ENCODE data around the gene EFNA1.
A peak's percentile ranks its signal among the peaks of the same experiment; 100 is the strongest.
"Not testable (repeated sequence)": the region's sequence is repeated elsewhere in the genome, so short reads cannot be mapped to it uniquely, and the experiment has no call there.

Gene EFNA1

DNA sequence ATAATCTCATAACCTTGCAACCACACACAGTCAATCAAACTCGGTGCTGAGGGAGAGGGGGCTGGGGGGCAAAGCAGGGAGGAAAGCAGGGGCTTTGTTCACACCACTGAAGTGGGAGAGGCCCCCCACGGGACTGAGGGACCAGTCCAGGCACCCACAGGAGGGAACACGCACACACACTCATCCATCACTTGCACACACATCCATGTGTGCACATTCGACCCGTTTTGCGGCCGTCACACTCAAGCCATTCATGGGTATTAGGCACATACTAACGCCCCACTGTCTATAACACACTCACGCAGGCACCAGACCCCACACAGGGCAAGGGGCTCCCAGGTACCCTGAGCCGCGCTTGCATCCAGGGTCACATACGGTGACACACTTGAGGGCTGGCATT is 35.0 kb upstream of the EFNA1 start:
- no peak for DNase-seq

DNA sequence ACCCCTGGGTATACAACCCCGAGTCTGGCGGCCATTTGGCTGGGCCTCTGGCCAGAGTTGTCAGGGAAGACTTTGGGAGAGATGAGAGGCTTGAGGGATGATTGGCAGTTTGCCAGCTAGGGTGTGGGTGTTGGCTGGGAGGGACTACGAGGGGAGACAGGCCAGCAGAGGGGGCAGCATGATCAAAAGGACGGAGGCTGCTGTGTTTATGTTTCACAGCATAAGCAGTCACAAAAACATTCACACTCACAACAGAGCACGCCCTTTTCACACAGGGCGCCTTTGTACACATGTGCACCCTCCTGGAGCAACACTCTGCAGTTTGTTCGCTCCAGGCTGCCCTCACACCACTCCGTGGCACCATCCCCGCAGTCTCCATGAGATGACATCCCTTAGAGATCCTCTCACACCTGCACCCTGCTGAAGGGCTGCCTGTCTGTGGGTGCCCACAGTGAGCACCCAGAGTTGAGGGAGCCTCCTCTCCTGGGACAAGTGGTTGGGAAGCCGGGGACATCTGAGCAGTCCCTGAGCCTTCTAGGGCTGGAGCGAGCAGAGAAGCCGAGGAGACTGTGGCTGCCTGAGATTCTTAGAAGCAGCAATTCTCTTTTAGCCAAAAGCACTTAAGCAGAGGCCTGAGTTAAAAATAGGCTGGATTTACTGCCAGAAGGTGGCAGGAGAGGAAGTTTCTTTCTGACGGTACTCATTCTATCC is 33.6 kb upstream of the EFNA1 start:
- DNase-seq = peak; percentile 34

DNA sequence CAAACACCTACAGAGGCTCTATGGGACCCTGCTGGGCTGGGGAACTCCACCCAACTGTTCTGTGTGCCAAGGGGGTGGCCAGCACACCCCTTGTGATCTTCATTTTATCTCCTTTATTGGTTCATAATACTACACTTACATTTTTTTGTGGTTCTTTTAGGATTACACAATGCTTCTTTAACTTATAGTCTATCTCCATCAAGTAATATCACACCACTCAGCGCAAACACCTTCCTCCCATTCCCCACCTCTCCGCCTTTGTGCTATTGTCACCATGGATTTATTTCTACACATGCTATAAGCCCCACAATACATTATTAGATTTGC is 33.1 kb upstream of the EFNA1 start:
- no peak for DNase-seq

DNA sequence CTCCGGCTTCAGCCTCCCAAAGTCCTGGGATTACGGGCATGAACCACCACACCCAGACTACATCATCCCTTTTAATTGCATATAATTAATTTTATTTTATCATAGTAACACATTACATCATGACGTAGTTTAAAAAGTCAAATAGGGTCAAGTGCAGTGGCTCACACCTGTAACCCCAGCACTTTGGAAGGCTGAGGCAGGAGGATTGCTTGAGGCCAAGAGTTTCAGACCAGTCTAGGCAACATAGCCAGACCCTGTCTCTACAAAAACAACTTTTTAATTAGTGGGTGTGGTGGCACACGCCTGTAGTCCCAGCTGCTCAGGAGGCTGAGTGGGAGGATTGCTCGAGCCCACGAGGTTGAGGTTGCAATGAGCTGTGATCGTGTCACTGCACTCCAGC is 28.3 kb upstream of the EFNA1 start:
- no peak for DNase-seq

DNA sequence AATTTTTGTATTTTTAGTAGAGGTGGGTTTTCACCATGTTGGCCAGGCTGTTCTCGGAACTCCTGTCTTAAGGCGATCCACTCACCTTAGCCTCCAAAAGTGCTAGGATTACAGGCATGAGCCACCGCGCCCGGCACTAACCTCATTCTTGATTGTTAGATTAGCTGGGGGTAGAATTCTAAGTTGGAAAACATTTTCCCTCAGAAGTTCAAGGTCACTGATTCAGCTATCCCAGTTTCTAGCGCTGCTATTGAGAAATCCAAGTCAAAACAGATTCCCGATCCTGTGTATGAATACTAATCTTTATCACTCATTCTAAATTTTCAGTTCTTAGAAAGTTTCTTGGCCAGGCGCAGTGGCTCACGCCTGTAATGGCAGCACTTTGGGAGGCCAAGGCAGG is 24.4 kb upstream of the EFNA1 start:
- DNase-seq = no peak

DNA sequence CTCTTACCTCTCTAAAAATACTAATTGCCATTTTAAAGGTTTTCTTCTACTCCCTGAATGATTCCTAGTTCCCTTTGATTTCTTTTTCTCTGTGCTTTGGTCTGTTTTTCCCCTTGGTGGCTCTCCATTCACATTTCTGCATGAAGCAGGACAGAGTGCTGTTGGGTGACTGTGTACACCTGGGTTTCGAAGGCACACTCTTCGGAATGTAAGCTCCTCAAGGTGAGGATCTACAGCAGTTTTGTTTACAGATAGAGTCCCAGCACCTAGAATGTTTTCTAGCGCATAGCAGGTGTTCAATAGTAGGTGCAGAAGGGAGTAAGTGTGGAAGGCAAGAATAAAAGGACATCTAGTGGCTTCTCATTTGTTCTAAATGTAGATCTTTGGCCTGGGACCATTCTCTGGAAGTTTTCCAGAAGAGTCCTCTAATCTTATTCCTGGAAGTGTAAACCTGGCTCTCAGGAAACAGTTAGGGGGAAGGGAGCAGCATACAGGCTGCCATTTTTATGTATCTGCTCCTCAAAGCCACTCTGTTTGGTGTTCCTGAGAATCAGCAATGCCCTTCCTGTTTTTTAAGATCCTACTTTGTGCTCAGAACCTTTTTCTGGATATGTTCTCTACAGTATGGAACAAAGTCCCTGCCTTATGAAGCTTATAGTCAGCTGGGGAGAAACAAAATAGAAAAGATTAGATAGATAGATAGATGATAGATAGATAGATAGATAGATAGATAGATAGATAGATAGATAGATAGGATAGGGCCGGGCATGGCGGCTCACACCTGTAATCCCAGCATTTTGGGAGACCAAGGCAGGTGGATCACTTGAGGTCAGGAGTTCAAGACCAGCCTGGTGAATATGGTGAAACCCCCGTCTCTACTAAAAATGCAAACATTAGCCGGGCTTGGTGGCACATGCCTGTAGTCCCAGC is 22.8 kb upstream of the EFNA1 start:
- no peak for DNase-seq

DNA sequence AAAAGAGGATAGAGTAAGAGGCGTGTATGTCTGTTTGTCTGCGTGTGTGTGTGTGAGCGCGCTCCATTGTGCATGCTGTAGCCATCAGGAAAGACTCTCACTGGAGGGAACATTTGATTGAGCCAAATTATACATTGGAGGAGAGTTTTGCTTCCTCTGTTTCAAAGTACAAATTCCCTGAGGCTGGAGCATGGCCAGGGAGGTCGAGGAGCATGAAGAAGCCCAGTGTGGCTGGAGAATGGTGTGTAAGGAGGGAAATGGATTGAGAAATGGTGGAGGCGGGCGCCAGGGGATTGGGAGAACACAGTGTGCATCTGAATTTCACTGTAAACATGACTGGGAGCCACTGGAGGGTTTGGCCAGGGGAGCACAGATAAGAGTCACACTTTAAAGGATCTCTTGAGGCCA is 22.1 kb upstream of the EFNA1 start:
- no peak for DNase-seq

DNA sequence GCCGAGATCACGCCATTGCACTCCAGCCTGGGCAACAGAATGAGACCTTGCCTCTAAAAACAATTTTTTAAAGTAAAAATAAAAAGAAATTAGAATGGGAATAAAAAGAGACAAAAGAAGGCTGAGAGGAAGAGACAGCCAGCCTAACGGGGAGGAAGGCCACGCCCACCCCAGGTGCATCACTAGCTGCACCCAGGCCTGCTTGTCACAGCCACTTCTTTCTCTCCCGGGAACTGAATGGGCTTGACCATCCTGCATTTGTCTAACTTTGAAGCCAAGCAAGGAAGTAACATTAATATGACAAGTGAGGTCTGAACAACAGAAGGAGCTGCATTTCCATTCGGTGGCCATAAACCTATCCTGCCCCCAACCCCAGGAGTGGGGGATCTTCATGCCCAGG is 20.8 kb upstream of the EFNA1 start:
- DNase-seq = no peak

DNA sequence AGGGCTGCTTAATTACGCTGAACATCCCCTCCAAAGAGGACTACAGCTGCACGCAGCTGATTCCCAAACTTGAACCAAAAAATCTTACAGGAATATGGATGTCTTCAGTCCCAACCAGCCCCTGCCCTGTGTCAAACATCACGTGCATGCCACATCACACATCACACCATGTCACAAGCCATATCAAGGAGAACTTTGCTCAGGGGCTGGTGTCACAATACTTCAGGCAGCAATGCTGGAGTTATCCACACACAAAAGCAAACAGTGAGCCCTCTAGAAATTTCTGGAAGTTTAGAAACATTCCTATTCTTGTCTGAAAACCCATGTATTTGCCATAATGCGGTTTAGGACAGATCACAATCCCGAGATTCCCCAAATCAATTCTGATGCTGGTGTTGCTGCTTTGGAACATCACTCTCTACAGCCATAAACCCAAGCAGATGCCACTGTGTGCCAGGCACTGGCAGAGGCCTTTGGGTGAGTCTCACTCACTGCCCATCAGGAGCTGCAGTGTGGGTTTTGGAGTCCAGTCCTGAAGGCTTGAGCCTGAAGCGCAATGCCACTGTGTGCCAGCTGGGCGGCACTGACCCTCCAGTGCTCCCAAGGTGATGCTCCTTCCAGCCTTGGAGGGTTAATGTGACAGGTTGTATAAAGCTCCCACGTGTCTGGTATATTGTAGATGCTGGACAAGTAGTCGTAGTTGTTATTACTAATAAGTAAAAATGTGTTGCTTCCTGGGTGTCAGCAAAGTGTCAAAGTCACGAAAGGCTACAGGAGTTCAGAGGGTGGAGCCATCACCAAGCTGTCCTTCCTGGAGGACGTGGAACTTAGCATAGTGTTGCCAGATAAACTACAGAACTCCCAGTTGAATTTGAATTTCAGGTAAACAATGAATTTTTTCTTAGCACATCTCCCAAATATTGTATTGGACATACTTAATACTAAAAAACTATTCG is 20.1 kb upstream of the EFNA1 start:
- DNase-seq = no peak

DNA sequence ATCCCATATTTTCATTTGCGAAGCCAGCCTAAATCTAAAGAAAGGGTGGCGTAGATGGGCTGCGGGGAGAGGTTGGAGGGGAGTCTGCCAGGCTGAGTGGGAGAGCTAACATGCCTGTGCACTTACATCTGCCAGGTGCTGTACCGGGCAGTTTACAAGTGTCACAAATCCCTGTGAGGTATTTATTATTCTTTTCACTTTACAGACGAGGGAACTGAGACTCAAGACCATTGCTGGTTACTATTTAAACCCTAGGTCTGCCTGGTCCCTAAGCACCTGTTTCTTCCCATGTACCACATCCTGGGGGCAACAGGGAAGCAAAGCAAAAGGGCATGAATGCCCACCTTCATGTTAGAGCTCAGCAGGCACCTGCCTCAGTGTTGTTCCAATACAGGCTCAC is 19.4 kb upstream of the EFNA1 start:
- DNase-seq = no peak

DNA sequence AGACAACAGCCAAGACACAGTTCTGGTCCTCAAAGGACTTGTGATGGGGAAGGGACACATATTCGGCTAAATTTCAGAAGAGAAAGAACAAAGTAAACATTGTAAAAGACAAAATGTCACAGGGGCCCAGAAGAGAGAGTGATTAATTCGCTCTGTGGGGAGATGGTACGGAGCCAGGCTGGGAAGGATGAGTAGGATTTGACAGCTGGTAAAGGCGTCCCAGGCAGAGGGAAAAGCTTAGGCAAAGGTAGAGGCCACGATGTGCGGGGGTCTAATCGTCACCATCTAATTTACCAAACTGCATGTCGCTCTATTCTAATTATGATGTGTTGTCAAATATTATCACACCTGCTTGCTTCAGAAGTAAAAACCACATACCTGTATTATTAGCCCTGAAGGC is 17.3 kb upstream of the EFNA1 start:
- no peak for DNase-seq

DNA sequence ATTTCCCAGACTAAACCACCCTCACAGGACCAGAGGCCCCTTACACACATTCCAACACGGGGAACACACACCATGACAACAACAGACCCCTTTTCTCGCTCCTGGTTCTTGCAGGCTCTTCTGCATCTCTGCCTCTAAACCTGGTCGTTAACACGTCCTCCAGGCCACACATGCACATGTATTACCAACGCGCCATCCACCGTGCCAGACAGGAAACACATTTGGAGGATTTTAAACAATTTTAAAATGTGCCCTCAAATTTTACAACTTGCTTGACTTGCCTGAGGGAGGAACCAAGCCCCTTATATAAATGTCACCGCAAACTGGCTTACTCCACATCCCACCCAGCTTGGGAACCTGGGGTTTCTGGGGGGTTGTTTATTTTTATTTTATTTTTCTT is 16.9 kb upstream of the EFNA1 start:
- no peak for DNase-seq

DNA sequence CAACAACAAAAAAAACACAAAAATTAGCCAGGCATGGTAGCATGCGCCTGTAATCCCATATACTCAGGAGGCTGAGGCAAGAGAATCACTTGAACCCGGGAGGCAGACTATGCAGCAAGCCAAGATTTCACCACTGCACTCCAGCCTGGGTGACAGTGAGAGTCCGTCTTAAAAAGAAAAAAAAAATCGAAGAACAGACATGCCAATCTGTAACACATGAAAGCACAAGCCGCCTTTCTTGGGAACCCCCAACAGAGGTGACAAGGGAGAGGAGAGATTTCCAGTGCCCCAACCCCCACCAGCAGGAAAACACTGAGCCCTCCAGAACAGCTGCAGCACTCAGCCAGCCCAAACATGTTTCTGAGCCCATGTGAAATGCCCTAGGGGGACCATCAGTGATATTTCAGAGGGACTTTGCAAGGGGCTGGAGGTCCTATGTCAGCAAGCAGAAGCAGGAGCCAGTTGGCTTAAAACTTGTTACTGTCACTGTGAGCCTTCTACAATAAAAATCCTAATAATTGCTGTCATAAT is 14.2 kb upstream of the EFNA1 start:
- no peak for DNase-seq

DNA sequence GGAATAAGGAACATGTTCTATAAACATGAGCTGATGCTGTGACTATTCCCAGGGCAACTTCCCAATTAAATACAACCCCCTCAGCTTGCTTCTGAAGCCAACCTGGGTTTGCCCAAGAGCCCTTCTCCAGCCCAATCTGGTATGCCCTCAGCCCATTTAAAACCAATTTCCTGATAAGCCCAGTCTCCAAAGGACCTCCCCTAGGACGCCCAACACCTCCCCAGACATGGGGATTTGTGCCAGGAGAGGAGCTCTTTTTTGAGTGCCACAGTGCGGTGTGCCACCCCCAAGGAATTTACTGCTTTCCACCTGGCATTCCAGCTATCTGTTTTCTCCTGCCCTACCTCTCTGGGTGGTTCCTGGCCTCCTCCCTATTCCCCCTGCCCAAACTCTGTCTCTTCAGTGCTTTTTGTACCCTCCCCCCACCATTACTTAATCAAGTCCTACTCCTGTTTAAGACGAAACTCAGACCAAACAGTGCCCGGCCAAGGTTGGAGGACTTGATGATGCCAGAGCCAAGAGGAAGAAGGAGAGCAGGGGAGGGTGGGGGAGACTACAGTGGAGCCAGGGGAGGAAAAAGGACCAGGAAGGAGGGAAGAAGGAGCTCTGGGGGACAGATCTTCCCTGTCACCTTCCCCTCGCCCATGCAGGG is 11.4 kb upstream of the EFNA1 start:
- no peak for DNase-seq

DNA sequence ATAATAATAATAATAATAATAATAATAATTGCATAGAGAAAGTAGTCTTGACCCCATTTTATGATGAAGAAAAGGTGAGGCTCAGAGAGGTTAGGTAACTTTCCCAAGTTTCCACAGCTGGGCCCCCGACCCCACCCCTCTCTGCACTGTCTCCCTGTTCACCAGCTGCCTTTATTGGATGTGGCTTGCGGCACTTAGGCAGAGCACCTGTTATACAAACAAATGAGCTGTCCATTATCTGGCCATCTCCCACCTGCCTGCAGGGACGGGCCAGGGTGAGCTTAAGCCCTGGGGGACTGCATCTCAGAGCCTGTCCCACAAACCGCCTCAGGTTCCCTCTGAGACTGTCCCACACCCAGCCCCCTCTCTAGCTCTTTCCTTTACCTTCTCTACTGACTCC is 10.1 kb upstream of the EFNA1 start:
- DNase-seq = no peak

DNA sequence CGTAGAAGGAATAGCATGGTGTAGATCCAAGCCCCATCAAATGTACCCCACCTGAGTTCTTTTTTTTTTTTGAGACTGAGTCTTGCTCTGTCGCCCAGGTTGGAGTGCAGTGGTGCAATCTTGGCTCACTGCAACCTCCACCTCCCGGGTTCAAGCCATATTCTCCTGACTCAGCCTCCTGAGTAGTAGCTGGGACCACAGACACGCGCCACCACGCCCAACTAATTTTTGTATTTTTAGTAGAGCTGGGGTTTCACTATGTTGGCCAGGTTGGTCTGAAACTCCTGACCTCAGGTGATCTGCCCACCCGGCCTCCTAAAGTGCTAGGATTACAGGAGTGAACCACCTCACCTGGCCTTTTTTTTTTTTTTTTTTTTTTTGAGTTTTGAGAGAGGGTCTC is 9.6 kb upstream of the EFNA1 start:
- DNase-seq = not testable (repeated sequence)

DNA sequence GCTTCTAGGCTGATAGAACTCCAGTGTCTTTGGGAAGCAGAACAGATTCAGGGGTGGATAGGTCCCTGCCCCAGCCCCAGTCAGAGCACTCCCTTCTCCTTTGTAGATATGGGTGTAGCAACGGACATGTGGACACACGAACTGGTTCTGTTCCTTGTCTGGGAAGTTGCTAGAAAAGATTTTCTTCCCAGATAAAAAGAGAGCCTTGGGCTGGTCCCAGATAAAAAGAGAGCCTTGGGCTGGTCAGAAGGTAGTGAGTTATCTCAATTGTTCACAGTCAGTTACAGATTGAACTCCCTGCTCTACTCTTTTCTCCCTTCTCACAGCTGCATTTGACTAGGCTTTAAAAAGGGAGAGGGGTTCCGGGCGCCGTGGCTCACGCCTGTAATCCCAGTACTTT is 7.4 kb upstream of the EFNA1 start:
- no peak for DNase-seq

DNA sequence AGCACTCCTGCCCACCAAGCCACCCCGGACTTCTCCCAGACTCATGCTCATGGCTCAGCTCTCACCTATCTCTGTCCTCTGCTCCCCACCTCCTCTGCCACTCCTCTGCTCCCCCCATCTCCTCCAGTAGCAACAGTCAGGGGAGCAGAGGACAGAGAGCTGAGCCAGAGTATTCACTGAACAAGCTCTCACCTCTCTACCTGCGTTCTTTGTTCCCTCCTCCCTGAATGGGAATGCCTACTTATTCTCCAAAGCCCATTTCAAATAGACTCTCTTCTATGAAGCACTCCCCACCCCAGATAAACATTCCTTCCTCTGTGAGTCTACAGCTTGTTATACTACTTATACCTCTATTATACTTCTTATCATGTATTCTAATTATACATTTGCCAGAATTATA is 6.4 kb upstream of the EFNA1 start:
- no peak for DNase-seq

DNA sequence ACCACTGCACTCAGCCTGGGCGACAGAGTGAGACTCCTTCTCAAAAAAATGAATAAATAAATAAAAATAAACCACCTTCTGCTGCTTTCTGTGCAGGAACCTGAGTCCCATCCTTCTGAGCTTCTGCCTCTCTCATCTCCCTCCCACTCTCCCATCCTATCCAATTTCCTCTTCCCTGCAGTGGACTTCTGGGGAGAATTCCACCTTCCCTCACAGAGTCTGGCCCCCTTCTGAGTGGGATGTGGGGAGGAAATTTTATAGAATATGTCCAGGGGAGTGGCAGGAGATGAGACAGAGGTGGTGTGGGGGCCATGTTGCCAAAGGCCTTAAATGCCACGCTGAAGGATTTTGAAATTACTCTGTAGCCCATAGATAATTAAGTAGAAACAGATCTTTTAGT is 5.4 kb upstream of the EFNA1 start:
- DNase-seq = no peak

DNA sequence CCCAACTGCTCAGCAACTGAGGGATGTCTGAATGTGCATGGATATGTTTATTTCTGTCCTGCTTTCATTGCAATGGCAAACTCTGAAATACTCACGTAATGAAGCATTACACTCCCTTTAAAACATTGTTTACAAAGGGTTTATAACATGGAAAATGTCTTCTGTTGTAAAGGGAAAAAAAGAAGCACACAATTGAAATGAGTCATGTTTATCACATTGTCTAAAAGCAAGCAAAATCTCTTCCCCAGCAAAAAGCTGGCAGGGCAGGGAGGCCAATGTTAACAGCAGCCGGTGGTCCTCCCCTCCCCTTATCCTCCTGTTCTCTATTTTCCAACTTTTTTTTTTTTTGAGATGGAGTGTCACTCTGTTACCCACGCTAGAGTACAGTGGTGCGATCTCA is 3.9 kb upstream of the EFNA1 start:
- no peak for DNase-seq

DNA sequence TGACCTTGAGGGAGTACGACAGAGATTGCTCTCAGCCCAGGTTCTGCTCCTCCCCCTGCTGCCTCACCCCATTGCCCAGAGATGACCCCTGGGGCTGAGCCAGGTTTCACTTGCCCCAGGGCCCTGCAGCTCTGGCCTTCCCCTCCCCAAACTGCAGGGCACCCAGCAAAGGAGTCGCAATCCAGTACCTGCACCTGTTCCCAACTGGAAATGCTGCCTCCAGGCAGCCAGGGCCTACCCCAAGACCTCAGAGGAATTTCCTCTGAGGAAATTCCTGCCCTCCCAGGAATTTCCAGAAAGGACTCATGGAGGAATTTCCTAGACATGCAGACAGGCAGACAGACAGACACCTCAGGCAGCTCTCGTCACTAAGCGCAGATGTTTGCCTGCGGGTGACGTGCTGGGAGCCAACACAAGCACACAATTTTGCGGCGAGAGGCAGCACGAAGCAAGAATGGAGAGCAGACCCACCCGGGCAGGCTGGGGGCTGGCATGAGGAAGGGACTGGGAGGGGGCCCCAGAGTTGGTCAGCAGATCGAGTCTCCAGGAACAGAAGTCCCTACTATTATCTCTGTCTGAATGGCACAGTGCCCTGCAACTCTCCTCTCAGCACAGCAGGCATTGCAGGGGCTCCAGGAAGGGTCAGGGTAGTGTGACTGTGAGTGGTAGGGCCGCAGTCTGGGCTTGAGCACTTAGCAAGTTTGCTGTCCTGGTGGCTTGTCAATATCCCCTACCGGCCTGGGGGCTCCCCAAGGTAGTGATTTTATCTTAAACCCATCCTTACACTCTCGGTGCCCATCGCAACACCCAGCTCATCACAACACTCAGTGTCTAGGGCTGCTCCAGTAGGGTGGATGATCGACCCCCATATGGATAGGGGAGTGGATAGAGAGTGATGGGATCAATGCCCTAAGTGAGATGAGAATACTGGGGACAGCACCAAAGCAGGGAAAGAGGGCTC is 2.9 kb upstream of the EFNA1 start:
- peak; percentile 61 for DNase-seq

Measured in fibroblast of skin of back (primary cell).